ENCODE results near the gene AAK1. TPM values are rescaled to one million over a fixed set of nuclear protein-coding genes. Genes with fewer than 3 reads are reported as not detected.

The AAK1 gene
- total and polyA plus RNA-seq, 2 of the 13 experiments (the other 11 are each of a cell fraction or from before 2014, with no cell fraction given): 9.8 to 10.3 TPM

DNA sequence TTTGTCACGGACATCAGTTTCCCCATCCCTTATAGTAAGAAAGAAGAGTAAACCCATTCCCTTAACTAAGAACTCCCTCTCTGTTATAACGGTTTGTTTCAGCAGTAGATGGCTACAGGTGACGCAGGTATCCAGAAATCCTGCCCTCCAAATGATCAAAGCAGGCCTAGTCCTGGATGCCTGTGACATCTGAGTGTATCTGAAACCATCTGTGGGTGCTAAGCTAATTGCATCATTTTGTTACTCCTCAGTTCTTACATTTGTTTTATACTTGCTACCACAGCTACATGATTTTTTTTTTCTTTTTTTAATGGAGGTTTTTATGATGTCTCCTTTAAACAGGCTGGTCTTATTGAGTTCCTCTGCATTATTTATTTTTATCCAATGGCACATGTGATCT lies 55.1 kb downstream of the AAK1 start:
- Histone ChIP-seq H3K9ac (ENCODE audit: insufficient read depth, low read depth, low read length) (no peak overlapping the region), H3K36me3 (replicated peaks in 1 of 2; ENCODE audit: control insufficient read depth in 1 of 2, insufficient read depth in 2 of 2, low read length in 2 of 2) (no peaks in the 10 kb centered on the region), H3K79me2 (ENCODE audit: insufficient read depth, low read length) (no peaks in the 10 kb centered on the region), H3K9me3 (ENCODE audit: low read length) (no peaks in the 10 kb centered on the region), H2AFZ (ENCODE audit: low read length) (no peak overlapping the region), H3K4me3 (replicated peaks in 1 of 3; ENCODE audit: insufficient read depth in 1 of 3, low read depth in 2 of 3, low read length in 3 of 3) (no peak overlapping the region), H3K4me2 (ENCODE audit: low read depth, low read length) (no peak overlapping the region), H4K20me1 (ENCODE audit: insufficient read depth, low read length) (no peaks in the 10 kb centered on the region), H3K4me1 (ENCODE audit: insufficient read depth, low read length) (peaks cover 33% of the 10 kb centered on the region), H3K27me3 (ENCODE audit: control insufficient read depth in 1 of 2, insufficient read depth in 2 of 2, low read length in 2 of 2) (no peaks in the 10 kb centered on the region), H3K27ac (ENCODE audit: extremely low read length, insufficient read depth, low read length) (no peak overlapping the region)
- DNase-seq (ENCODE audit: low spot score): no peak
- POLR2A ChIA-PET: no interaction called here
- CTCF ChIA-PET (ENCODE audit: low intra/inter-chr PET ratio, low total read pairs): no interaction called here
- no peak for FAIRE-seq
- BruUV-seq (replicated peaks): no TSS peak
- in situ Hi-C loops (cut with HindIII; ENCODE audit: extremely low pct_ligation_motif_present, low pct_unique_long_range_greater_than_20kb): no loop called here
- 93% methylated on average over 3 of the region's 3 CpGs for WGBS (ENCODE audit: low lambda C conversion rate)
- intact Hi-C loops (cut with micrococcal nuclease; ENCODE audit: unreplicated experiment): no loop called here
- ATAC-seq: no peak
- TF ChIP-seq, protein P1, sequence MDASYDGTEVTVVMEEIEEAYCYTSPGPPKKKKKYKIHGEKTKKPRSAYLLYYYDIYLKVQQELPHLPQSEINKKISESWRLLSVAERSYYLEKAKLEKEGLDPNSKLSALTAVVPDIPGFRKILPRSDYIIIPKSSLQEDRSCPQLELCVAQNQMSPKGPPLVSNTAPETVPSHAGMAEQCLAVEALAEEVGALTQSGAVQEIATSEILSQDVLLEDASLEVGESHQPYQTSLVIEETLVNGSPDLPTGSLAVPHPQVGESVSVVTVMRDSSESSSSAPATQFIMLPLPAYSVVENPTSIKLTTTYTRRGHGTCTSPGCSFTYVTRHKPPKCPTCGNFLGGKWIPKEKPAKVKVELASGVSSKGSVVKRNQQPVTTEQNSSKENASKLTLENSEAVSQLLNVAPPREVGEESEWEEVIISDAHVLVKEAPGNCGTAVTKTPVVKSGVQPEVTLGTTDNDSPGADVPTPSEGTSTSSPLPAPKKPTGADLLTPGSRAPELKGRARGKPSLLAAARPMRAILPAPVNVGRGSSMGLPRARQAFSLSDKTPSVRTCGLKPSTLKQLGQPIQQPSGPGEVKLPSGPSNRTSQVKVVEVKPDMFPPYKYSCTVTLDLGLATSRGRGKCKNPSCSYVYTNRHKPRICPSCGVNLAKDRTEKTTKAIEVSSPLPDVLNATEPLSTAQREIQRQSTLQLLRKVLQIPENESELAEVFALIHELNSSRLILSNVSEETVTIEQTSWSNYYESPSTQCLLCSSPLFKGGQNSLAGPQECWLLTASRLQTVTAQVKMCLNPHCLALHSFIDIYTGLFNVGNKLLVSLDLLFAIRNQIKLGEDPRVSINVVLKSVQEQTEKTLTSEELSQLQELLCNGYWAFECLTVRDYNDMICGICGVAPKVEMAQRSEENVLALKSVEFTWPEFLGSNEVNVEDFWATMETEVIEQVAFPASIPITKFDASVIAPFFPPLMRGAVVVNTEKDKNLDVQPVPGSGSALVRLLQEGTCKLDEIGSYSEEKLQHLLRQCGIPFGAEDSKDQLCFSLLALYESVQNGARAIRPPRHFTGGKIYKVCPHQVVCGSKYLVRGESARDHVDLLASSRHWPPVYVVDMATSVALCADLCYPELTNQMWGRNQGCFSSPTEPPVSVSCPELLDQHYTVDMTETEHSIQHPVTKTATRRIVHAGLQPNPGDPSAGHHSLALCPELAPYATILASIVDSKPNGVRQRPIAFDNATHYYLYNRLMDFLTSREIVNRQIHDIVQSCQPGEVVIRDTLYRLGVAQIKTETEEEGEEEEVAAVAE (CRISPR knock-in tag; IDR thresholded peaks at IDR 0.05; ENCODE audit: borderline replicate concordance): no peak
- TF ChIP-seq XRCC5 (optimal IDR thresholded peaks at IDR 0.05; ENCODE audit: low read length) (no peak), SOX6 (IDR thresholded peaks at IDR 0.05) (no peak), SOX6 (CRISPR knock-in tag; IDR thresholded peaks at IDR 0.05) (no peak), ZNF572 (CRISPR knock-in tag; IDR thresholded peaks at IDR 0.05) (no peak), ZFP37 (CRISPR knock-in tag; IDR thresholded peaks at IDR 0.05; ENCODE audit: borderline replicate concordance) (no peak), SMAD1 (CRISPR knock-in tag; IDR thresholded peaks at IDR 0.05; ENCODE audit: borderline replicate concordance, low read depth) (no peak), NR3C1 (CRISPR knock-in tag; IDR thresholded peaks at IDR 0.05) (no peak), HNF4A (CRISPR knock-in tag; IDR thresholded peaks at IDR 0.05) (no peak), ZSCAN21 (CRISPR knock-in tag; IDR thresholded peaks at IDR 0.05; ENCODE audit: borderline replicate concordance) (no peak), PRPF4 (IDR thresholded peaks at IDR 0.05; ENCODE audit: low read depth, low read length, poor library complexity, severe bottlenecking) (no peak), ZFAT (CRISPR knock-in tag; conservative IDR thresholded peaks at IDR 0.05) (no peak), DMAP1 (CRISPR knock-in tag; IDR thresholded peaks at IDR 0.05) (no peak)
- TF ChIP-seq, protein P2, sequence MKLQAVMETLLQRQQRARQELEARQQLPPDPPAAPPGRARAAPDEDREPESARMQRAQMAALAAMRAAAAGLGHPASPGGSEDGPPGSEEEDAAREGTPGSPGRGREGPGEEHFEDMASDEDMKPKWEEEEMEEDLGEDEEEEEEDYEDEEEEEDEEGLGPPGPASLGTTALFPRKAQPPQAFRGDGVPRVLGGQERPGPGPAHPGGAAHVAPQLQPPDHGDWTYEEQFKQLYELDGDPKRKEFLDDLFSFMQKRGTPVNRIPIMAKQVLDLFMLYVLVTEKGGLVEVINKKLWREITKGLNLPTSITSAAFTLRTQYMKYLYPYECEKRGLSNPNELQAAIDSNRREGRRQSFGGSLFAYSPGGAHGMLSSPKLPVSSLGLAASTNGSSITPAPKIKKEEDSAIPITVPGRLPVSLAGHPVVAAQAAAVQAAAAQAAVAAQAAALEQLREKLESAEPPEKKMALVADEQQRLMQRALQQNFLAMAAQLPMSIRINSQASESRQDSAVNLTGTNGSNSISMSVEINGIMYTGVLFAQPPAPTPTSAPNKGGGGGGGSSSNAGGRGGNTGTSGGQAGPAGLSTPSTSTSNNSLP (IDR thresholded peaks at IDR 0.05; ENCODE audit: low read depth, low read length): no peak
- TF ChIP-seq, protein P3, sequence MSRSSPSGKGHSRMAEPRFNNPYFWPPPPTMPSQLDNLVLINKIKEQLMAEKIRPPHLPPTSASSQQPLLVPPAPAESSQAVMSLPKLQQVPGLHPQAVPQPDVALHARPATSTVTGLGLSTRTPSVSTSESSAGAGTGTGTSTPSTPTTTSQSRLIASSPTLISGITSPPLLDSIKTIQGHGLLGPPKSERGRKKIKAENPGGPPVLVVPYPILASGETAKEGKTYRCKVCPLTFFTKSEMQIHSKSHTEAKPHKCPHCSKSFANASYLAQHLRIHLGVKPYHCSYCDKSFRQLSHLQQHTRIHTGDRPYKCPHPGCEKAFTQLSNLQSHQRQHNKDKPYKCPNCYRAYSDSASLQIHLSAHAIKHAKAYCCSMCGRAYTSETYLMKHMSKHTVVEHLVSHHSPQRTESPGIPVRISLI (CRISPR knock-in tag; IDR thresholded peaks at IDR 0.05; ENCODE audit: borderline replicate concordance): no peak
- TF ChIP-seq, protein P4, sequence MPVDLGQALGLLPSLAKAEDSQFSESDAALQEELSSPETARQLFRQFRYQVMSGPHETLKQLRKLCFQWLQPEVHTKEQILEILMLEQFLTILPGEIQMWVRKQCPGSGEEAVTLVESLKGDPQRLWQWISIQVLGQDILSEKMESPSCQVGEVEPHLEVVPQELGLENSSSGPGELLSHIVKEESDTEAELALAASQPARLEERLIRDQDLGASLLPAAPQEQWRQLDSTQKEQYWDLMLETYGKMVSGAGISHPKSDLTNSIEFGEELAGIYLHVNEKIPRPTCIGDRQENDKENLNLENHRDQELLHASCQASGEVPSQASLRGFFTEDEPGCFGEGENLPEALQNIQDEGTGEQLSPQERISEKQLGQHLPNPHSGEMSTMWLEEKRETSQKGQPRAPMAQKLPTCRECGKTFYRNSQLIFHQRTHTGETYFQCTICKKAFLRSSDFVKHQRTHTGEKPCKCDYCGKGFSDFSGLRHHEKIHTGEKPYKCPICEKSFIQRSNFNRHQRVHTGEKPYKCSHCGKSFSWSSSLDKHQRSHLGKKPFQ (CRISPR knock-in tag; IDR thresholded peaks at IDR 0.05; ENCODE audit: insufficient replicate concordance): no peak
